HG03060 (cell line): ENCODE measurements around the gene TUBGCP3.
A peak's percentile ranks its signal among the peaks of the same experiment; 100 is the strongest.
"Not testable (repeated sequence)": the region's sequence is repeated elsewhere in the genome, so short reads cannot be mapped to it uniquely, and the experiment has no call there.

Experiments
- ATAC-seq: cut with Tn5 transposase; IDR thresholded peaks from one replicate; pipeline ENCODE4 v1.9.1; 2021; ENCODE audit warnings: low read depth, moderate number of reproducible peaks; ENCODE audit not compliant: unreplicated experiment

The TUBGCP3 gene

DNA sequence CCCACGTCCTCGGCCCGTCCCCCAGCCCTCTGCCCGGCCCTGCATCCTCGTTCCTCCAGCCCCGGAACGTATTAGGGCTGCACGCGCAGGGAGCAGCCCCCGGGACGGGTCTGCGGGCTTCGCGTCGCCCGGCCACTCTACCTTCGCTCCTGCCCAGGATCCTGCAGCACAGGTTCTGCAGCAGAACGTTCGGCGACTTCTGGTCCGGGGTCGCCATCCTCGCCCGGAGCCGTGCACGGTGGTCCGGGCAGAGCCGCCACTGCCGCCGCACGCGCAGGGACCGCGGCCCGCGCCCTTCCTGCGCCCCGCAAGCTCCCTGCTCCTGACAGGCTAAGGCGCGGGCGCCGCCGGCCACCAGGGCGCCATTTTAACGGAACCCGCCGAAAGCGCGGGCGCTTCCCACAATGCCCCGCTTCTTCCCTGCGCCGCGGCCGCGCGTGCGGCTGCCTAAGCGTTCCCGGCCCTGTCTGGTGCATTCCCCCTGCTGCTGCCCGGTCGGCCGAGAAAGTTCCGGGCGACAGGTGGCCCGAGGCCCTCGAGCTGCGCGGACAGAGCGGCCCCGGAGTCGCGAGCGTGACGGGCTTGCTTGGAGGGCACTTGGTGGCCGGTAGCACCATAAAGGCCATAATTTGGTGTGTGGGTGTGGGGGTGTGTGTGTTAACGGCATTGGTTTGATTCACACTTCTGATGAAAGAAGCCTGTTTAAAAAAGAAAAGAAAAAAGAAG is at the start of gene TUBGCP3:
Gene TUBGCP3 (minus strand): TSS at position 390 of the 726 bp plus-strand sequence. CDS start 173 bp downstream, at position 217.
- ATAC-seq = peak; percentile 51

GRCh38 chr13:112637017-112637801 is 49.3 kb upstream of the TUBGCP3 start:
- ATAC-seq = no peak

DNA sequence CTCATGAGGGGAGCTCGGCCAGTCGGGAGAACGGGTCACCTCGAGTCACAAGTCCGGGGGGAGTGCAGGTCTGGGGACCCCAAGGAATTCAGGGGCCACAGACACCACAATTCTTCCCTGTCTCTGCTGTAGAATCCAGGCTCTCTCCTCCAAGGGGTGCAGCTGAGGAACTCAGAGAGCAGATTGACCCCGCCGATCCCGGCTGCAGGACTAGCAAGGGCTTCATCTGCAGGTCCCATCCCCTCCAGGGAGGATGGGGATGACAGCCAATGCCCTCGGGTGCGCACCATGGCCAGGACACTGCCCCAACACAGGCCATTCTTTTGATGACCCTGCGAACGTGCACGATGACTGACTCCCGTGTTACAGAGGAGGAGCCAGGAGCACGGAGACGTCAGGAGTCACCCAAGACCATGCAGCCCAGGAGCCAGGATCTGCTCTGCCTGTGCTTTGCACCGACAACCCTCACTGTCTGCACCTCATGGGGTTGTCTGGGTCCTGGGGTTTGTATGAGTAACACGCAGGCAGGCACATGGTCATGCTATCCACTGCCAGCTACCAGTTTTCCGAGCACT is 48.5 kb upstream of the TUBGCP3 start:
- ATAC-seq = no peak

DNA sequence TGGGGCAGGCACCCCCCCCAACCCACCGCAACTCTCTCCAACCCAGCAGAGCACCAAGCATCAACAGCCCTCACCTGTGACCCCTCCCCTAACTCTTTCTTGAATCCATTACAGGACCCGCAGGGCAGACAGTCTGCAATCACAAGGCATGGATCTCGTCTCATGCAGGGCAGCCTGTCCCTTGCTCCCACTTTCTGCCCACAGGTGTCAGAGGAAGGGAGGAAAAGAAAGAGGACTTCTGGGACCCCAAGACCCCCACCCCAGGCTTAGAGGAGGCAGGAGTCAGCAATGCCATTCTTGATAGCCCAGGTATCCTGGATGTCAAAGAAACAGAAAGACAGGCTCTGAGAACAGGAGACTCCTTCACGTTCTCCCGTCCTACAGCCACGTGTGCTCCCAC is 47.4 kb upstream of the TUBGCP3 start:
- ATAC-seq = no peak

DNA sequence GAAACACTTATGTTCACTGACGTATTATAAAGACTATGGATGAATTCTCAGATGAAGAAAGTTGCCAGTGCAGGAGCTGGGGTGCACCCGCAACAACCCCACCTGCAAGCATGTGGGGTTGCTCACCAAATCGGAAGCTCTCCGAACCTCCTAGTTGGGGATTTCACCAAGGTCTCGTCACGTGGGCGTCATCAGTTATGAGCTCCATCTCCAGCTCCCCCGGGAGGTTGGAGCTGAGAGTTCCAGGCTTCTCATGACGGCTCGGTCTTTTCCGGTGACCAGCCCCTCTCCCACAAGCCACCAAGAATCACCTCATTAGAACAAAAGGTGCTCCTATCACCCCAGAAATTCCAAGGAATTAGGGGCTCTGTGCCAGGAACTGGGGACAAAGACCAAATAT is 46.1 kb upstream of the TUBGCP3 start:
- no peak for ATAC-seq

DNA sequence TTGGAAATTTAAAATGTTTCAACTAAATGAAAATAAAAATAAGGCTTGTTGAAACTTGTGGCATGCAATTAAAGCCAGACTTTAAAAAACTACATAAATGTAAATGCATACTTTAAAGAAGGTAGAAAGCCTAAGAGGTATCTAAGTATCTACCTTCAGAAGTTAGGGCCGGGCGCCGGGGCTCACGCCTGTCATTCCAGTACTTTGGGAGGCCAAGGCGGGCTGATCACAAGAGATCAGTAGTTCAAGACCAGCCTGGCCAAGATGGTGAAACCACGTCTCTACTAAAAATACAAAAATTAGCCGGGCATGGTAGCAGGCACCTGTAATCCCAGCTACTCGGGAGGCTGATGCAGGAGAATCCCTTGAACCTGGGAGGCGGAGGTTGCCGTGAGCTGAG is 42.3 kb upstream of the TUBGCP3 start:
- not testable (repeated sequence) for ATAC-seq

DNA sequence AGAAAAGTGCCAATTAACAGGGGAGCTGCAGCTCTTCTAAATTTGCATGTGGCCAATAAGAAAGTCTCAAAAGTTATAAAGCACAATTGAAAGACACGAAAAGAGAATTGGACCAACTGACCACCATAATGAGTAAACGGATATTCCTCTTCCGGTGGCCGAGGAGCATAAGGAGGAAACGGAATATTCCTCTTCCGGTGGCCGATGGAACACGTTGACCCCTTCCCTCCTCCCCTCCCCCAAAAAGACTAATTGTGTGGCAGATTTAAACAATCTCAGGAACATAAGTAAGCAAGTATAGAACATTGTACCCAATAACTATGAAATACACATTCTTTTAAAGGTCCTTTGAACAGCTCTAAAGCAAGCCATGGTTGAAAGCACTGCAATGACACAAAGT is 41.2 kb upstream of the TUBGCP3 start:
- ATAC-seq = no peak

DNA sequence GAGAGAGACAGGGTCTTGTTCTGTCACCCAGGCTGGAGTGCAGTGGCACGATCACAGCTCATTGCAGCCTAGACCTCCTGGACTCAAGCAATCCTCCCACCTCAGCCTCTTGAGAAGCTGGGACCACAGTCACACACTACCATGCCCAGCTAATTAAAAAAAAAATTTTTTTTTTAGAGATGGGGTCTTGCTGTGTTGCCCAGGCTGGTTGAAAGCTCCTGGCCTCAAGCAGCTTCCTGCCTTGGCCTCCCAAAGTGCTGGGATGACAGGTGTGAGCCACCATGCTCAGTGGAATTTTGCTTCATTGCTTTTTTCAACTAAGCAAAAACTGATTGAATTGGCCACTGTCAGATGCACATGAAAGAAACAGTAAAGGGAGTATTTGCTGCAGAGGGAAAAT is 39.7 kb upstream of the TUBGCP3 start:
- not testable (repeated sequence) for ATAC-seq

DNA sequence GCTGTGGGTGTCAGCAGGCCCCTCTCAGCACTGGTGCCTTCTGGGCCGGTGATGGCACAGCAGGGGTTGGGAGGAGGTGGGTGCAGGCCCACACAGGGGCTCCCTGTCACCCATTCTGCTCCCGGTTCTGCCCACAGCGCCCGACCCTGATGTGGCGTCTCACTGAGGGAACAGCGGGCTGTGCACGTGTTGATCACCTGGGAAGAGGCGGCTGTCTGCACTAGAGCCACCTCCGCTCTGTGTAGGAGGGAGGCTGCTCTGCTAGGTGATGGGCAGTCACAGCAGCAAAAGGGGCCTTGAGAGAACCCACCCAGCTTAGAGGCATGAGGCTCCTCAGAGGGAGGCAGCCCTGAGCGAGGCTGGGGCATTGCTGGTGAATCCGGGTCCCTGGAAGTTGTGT is 39.2 kb upstream of the TUBGCP3 start:
- ATAC-seq = no peak

DNA sequence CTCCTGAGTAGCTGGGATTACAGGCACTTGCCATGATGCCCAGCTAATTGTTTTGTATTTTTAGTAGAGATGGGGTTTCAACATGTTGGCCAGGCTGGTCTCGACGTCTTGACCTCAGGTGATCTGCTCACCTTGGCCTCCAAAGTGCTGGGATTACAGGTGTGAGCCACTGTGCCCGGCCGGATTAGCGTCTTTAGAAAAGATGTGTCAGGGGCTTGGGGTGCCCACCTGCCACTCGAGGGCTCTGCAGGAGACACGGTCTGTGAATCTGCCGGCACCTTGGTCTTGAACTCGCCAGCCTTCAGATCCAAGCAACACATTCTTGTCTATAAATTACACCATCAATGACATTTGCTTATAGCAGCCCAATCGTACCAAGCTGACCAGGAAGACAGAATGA is 38.8 kb upstream of the TUBGCP3 start:
- ATAC-seq = no peak

GRCh38 chr13:112626124-112626523 is 38.2 kb upstream of the TUBGCP3 start:
- no peak for ATAC-seq

- no peak for ATAC-seq
Measured at GRCh38 chr13:112625698-112626097, 37.7 kb upstream of the TUBGCP3 start.

DNA sequence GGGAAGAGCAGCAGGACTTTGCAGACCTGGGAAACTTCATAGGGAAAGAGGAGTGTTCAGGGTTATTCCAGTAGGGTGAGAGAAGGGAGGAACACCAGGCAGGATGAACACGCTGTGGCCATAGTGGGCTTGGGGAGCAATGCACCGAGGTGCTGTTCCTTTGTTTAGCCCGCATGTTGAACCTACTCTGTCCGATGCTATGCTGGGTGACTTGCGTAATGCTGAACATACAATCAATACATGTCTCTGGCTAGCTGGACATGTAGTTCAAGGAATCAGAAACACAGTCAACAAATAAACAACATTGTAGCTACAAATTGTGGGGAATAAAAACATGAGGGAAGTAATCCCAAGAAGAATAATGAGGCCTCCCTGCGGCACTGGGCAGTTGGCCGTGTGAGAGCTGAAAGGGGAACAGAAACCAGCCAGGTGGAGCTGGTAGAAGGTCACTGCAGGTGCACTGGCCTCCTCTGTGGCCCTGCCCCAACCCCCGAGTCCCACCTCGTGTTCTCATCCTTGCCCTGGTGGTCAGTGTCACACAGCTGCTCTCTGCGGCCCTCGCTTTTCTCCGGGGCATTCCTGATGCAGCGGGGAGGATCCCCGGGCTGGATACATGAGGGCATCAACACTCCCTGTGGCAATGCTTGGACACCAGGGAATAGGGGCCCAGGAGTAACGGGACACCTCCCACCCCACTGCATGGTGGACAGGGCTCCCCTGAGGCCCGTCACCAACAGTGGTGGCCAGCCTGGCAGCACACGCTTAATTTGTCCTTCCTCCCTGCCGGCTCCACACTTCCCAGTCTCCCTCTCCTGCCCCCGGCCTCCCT is 36.9 kb upstream of the TUBGCP3 start:
- no peak for ATAC-seq

- ATAC-seq = no peak
Measured at GRCh38 chr13:112624040-112624439, 36.1 kb upstream of the TUBGCP3 start.

- ATAC-seq = no peak
Measured at GRCh38 chr13:112623051-112623711, 35.2 kb upstream of the TUBGCP3 start.

DNA sequence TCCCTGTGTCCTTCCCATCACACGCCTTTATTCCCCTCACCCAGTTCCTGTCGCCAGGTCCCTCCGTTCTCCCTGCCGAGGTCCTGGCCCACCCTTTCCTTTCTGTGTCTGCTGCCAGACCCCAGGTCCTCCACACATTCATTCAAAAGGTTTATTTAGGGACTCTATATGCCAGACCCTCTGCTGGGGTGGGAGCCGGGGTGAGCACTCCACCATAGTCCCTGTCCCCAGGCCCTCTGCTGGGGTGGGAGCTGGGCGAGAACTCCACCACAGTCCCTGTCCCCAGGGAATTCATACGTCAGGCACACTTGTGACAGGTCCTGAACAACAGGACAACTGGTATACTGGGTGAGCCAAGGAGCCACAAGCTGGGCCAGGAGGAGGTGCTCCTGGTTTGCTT is 34.4 kb upstream of the TUBGCP3 start:
- no peak for ATAC-seq

GRCh38 chr13:112619730-112620631 is 32.0 kb upstream of the TUBGCP3 start:
- no peak for ATAC-seq

- no peak for ATAC-seq
Measured at GRCh38 chr13:112618501-112618900, 30.5 kb upstream of the TUBGCP3 start.

DNA sequence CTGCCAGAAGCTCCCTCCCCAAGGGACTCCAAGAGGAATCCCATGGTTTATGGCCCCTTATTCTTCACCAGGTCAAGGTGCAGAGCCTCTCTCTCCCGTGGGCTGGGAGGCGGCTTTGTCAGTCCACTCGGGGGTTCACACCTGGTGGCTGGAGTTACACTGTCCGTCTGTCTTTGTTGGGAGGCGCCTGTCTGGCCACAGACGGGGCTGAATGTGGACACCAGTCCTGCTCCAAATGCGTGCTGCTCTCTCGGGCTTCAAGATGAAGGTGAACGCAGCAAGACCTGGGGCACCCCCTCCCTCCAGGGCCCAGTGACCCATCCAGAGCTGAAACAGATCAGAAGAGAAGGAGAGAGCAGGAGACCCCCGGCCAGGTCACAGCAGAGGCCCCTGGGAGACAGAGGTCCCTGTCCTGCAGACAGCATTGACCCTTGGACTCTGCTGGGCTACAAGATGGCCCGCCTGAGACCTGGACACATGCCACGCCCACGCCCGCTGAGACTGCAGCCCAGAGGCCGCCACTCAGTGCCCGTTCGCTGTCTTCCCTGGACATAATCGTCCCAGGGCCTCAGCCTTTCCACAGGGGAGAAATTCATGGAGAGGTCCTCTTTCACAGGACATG is 29.9 kb upstream of the TUBGCP3 start:
- ATAC-seq = no peak
